Brain microvascular endothelial cell (primary cell): ENCODE results near the gene C2CD2.

Experiments
- DNase-seq: peaks from one replicate; pipeline ENCODE4 v3.0.0-alpha.2; 2020
- H3K27ac ChIP-seq: fragments of 250-450 bp; sonication (Bioruptor Pico); 2 replicates; pipeline ENCODE4 v1.5.1; 2020; ENCODE audit warnings: mild to moderate bottlenecking, moderate library complexity
- H3K27me3 ChIP-seq: fragments of 250-450 bp; sonication (Bioruptor Pico); replicated peaks from 2 replicates; pipeline ENCODE4 v1.5.1; 2020; ENCODE audit warnings: mild to moderate bottlenecking
- H3K36me3 ChIP-seq: fragments of 250-450 bp; sonication (Bioruptor Pico); replicated peaks from 2 replicates; pipeline ENCODE4 v1.5.1; 2020; ENCODE audit warnings: mild to moderate bottlenecking
- H3K4me3 ChIP-seq: 2 replicates; pipeline ENCODE4 v1.5.1; 2011; ENCODE audit warnings: low read depth, mild to moderate bottlenecking, control low read depth, low read length, moderate library complexity
- CTCF ChIP-seq: IDR thresholded peaks from 2 replicates; pipeline ENCODE4 v1.5.1; 2011; ENCODE audit warnings: low read depth, mild to moderate bottlenecking, moderate library complexity, low read length, control low read depth, inconsistent platforms; ENCODE audit errors: missing control alignments
- in situ Hi-C: cut with HindIII; loops from 2 replicates; pipeline ENCODE4 v1.10.0; 2017; ENCODE audit warnings: low sequenced_read_pairs, low pct_ligation_motif_present

The C2CD2 gene

GRCh38 chr21:41883582-41883981, 70.2 kb downstream of the C2CD2 start:
- Histone ChIP-seq H3K27ac (no peak overlapping the region), H3K36me3 (no peaks in the 10 kb centered on the region), H3K4me3 (no peak overlapping the region), H3K27me3 (no peaks in the 10 kb centered on the region)
- DNase-seq = no peak
- no peak for TF ChIP-seq CTCF
- in situ Hi-C loops = no loop called here

GRCh38 chr21:41881051-41881450, 72.8 kb downstream of the C2CD2 start:
- no peaks in the 10 kb centered on the region for H3K36me3 ChIP-seq
- H3K4me3 ChIP-seq = no peak overlapping the region
- TF ChIP-seq CTCF = no peak
- in situ Hi-C loops = no loop called here
- H3K27me3 ChIP-seq = no peaks in the 10 kb centered on the region
- DNase-seq = no peak
- H3K27ac ChIP-seq = no peak overlapping the region

DNA sequence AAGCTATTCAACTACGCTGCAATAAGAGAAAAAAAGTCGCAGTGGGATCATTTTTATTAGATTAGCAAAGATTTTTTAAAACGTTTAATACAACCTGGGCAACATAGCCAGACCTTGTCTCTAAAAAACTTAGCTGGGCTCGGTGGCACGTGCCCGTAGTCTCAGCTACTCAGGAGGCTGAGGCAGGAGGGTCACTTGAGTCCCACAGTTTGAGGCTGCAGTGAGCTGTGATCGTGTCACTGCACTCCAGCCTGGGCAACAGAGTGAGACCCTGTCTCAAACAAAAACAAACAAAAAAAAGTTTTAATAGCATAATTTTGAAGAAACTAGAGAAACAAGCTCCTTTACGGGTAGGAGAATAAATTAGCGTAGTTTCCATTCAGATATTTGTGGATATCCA, 73.7 kb downstream of the C2CD2 start:
- TF ChIP-seq CTCF = no peak
- no peak for DNase-seq
- Histone ChIP-seq H3K27me3 (no peaks in the 10 kb centered on the region), H3K27ac (no peak overlapping the region), H3K4me3 (no peak overlapping the region), H3K36me3 (no peaks in the 10 kb centered on the region)
- in situ Hi-C loops = no loop called here

- peak within 1 kb of the TSS; percentile 91 for H3K27ac ChIP-seq
- H3K36me3 ChIP-seq = no peaks in the 10 kb centered on the region
- in situ Hi-C loops = no loop called here
- H3K4me3 ChIP-seq = peak within 1 kb of the TSS; percentile 79
- DNase-seq = peak; percentile 65
- no peak for TF ChIP-seq CTCF
- no peaks in the 10 kb centered on the region for H3K27me3 ChIP-seq
Measured at GRCh38 chr21:41879190-41879998, 74.4 kb downstream of the C2CD2 start, which contains the start of gene PRDM15. PRDM15 (minus strand) TSS chr21:41879344; CDS start chr21:41860363, 18,981 bp downstream.

DNA sequence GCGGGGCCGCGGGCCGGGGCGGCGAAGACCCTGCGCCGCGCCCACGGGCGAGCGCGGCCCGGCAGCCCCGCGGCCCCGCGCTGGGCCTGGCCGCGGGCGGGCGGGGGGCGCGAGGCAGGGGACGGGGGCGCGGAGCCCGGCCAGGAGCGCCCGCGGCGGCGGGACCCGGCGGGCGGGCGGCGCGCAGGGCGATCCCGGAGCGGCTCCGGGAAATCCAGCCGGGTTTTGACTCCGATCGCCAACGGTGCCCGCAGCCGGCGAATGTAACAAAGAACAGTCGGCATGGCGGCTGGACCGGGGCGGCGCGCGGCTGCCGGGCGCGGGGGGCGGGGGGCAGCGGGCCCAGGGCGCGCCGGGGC, 75.0 kb downstream of the C2CD2 start:
- Histone ChIP-seq H3K36me3 (no peaks in the 10 kb centered on the region), H3K4me3 (peak overlapping the region; percentile 79), H3K27me3 (no peaks in the 10 kb centered on the region), H3K27ac (peak overlapping the region; percentile 75)
- DNase-seq = peak; percentile 75
- in situ Hi-C loops = no loop called here
- no peak for TF ChIP-seq CTCF
